Measurements from ENCODE around the gene DTNA.

The DTNA gene

DNA sequence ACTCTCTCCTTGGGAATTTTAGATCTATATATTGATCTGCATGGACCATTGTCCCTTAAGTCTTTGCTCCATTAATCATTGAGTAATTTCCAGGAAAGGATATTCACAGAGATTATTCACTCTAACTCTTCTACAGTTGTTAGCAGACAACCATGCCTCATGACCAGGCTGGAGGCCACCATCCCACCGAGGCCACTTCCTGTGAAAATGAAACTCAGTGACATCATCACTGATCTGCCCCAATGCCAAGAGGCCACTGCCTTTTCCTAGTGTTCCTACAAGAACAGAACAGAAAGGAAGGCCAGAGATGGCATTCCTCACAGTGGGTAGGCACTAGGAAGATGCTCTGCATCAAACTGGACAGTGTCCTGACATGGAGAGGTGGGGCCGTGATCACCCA lies 161.3 kb downstream of the DTNA start:
- TF ChIP-seq SUZ12 (IDR thresholded peaks at IDR 0.05): no peak
- no peak for TF ChIP-seq FOXA1 (IDR thresholded peaks at IDR 0.05)
- no peak for TF ChIP-seq ZNF384 (IDR thresholded peaks at IDR 0.05)
- no peak for TF ChIP-seq L3MBTL2 (conservative IDR thresholded peaks at IDR 0.05)
- no peak for TF ChIP-seq FOXK2 (IDR thresholded peaks at IDR 0.05)
- no peak for TF ChIP-seq SP1 (IDR thresholded peaks at IDR 0.05)
- TF ChIP-seq ELF4 (IDR thresholded peaks at IDR 0.05): no peak
- no peak for TF ChIP-seq FOXM1 (IDR thresholded peaks at IDR 0.05; ENCODE audit: borderline replicate concordance)
- TF ChIP-seq BHLHE40 (IDR thresholded peaks at IDR 0.05; ENCODE audit: borderline replicate concordance): no peak
- TF ChIP-seq, protein P1, sequence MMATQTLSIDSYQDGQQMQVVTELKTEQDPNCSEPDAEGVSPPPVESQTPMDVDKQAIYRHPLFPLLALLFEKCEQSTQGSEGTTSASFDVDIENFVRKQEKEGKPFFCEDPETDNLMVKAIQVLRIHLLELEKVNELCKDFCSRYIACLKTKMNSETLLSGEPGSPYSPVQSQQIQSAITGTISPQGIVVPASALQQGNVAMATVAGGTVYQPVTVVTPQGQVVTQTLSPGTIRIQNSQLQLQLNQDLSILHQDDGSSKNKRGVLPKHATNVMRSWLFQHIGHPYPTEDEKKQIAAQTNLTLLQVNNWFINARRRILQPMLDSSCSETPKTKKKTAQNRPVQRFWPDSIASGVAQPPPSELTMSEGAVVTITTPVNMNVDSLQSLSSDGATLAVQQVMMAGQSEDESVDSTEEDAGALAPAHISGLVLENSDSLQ (IDR thresholded peaks at IDR 0.05): no peak
- ChIA-PET CTCF (no interaction called here), POLR2A (no interaction called here)
- no peak for DNase-seq (ENCODE audit: extremely low spot score)

DNA sequence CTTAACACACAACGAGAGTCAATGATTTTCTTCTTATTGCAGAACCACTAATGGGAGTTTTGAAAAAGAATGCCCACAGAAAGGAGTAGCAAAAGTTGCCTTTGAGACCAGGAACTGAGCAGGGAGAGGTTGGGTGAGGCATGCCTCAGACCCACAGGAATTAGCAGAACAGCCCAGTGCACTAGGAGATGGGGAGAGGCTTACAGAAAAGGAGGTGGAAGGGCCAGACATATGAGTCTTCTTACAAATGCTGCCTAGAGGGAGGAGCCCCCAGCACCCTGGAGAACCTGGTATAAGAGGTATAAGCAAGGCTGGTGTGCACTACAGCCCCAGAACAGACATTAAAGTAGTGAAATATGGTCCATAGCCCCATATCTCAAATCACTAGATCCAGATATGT lies 162.0 kb downstream of the DTNA start:
- POLR2A ChIA-PET: no interaction called here

DNA sequence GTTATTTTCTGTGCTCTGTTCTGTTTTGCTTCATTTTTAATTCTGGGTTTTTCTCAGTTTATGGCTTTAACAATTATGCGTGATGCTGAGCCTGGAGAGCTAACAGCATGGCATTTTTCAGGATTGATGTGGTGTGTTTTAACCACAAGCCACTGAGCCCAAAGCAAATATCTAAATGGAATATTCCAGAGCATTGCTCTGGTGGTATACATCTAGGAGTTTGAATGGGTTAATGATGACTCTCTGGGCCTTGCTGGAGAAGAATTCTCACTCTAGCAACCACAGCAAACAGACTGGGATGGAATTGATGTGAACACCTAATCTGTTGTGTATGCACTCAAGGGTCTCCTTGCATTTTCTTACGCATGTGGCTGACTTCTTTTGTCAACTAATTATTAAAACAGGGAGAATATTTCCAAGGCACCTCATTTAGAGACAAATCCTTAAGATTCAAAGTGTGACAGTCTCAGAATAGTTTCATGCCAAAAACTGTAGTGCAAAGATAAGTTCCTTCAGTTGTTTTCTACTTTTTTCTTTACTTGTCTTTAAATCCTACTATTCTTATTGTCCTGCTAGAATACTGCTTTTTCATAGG lies 164.0 kb downstream of the DTNA start:
- ChIA-PET POLR2A (no interaction called here), CTCF (interaction anchor here (0.6 kb wide), 1 partner anchor 280 kb away, joined by 3 read pairs; no protein-coding TSS in a partner anchor)
- TF ChIP-seq SP1 (IDR thresholded peaks at IDR 0.05): no peak
- no peak for TF ChIP-seq CTBP1 (IDR thresholded peaks at IDR 0.05; ENCODE audit: borderline replicate concordance)
- no peak for TF ChIP-seq ARNT (IDR thresholded peaks at IDR 0.05)
- no peak for TF ChIP-seq FOXK2 (IDR thresholded peaks at IDR 0.05)
- no peak for TF ChIP-seq NFRKB (IDR thresholded peaks at IDR 0.05)
- TF ChIP-seq L3MBTL2 (conservative IDR thresholded peaks at IDR 0.05): no peak
- TF ChIP-seq, protein P1 (IDR thresholded peaks at IDR 0.05): no peak
- no peak for TF ChIP-seq FOXA1 (IDR thresholded peaks at IDR 0.05)
- TF ChIP-seq HDGF (IDR thresholded peaks at IDR 0.05; ENCODE audit: borderline replicate concordance): no peak
- DNase-seq (ENCODE audit: extremely low spot score): no peak

More for the DNA sequence above, 162.0 kb downstream of the DTNA start:
- DNase-seq (ENCODE audit: extremely low spot score): no peak
- CTCF ChIA-PET: interaction anchor here (1.0 kb wide), 1 partner anchor 40 kb away, joined by 3 read pairs; no protein-coding TSS in a partner anchor
- TF ChIP-seq, protein P1 (IDR thresholded peaks at IDR 0.05): no peak
- no peak for TF ChIP-seq FOXM1 (IDR thresholded peaks at IDR 0.05; ENCODE audit: borderline replicate concordance)
- no peak for TF ChIP-seq NFRKB (IDR thresholded peaks at IDR 0.05)
- TF ChIP-seq ELF4 (IDR thresholded peaks at IDR 0.05): no peak
- no peak for TF ChIP-seq SUZ12 (IDR thresholded peaks at IDR 0.05)
- no peak for TF ChIP-seq BHLHE40 (IDR thresholded peaks at IDR 0.05; ENCODE audit: borderline replicate concordance)
- TF ChIP-seq ARNT (IDR thresholded peaks at IDR 0.05): no peak
- no peak for TF ChIP-seq FOXK2 (IDR thresholded peaks at IDR 0.05)
- TF ChIP-seq ZNF384 (IDR thresholded peaks at IDR 0.05): no peak
- no peak for TF ChIP-seq FOXA1 (IDR thresholded peaks at IDR 0.05)
- no peak for TF ChIP-seq CTBP1 (IDR thresholded peaks at IDR 0.05; ENCODE audit: borderline replicate concordance)
- no peak for TF ChIP-seq HDGF (IDR thresholded peaks at IDR 0.05; ENCODE audit: borderline replicate concordance)
- TF ChIP-seq SP1 (IDR thresholded peaks at IDR 0.05): no peak
- TF ChIP-seq L3MBTL2 (conservative IDR thresholded peaks at IDR 0.05): no peak
- no peak for TF ChIP-seq TARDBP (IDR thresholded peaks at IDR 0.05)
- no peak for TF ChIP-seq LEF1 (IDR thresholded peaks at IDR 0.05; ENCODE audit: borderline replicate concordance)

DNA sequence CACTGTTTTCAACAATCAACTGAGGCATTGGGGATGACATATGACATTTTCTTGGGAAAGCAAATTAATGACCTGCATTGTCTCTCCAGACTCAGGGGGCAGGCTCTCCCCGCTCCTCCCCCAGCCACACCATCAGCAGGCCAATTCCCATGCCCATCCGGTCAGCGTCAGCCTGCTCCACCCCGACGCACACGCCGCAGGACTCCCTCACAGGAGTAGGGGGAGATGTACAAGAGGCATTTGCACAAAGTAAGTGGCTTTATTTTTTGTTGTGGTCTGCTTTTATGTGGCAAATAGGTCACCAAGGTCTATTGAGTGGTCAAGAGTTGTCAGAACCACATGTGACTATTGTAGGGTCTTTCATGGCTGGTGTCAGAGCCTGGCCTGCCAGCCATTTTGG lies 165.1 kb downstream of the DTNA start:
- no peak for DNase-seq (ENCODE audit: extremely low spot score)
- CTCF ChIA-PET: no interaction called here
- POLR2A ChIA-PET: no interaction called here
- TF ChIP-seq L3MBTL2 (conservative IDR thresholded peaks at IDR 0.05) (no peak), LEF1 (IDR thresholded peaks at IDR 0.05; ENCODE audit: borderline replicate concordance) (no peak)

DNA sequence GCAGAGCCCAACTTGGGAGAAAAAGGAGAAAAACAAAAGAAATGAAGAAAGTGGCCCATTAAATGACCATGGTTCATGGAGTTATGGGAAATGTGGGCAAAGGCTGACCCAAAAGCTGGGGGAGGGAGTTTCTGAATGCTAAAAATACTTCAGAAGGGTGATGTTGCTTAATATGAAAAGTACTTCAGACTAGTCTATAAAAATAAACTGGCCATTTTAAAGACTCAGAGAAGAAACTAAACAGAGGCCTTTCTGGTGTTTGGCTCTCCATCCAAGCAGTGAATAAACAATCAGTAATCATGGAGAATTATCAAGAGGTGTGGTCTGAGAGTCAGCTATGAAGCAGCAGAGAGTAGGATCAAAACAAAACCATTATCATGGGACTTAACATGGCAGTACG lies 170.3 kb downstream of the DTNA start:
- no peak for TF ChIP-seq SP1 (IDR thresholded peaks at IDR 0.05)
- TF ChIP-seq ZNF384 (IDR thresholded peaks at IDR 0.05): no peak
- no peak for TF ChIP-seq HDGF (IDR thresholded peaks at IDR 0.05; ENCODE audit: borderline replicate concordance)
- DNase-seq (ENCODE audit: extremely low spot score): no peak
- ChIA-PET CTCF (no interaction called here), POLR2A (no interaction called here)

DNA sequence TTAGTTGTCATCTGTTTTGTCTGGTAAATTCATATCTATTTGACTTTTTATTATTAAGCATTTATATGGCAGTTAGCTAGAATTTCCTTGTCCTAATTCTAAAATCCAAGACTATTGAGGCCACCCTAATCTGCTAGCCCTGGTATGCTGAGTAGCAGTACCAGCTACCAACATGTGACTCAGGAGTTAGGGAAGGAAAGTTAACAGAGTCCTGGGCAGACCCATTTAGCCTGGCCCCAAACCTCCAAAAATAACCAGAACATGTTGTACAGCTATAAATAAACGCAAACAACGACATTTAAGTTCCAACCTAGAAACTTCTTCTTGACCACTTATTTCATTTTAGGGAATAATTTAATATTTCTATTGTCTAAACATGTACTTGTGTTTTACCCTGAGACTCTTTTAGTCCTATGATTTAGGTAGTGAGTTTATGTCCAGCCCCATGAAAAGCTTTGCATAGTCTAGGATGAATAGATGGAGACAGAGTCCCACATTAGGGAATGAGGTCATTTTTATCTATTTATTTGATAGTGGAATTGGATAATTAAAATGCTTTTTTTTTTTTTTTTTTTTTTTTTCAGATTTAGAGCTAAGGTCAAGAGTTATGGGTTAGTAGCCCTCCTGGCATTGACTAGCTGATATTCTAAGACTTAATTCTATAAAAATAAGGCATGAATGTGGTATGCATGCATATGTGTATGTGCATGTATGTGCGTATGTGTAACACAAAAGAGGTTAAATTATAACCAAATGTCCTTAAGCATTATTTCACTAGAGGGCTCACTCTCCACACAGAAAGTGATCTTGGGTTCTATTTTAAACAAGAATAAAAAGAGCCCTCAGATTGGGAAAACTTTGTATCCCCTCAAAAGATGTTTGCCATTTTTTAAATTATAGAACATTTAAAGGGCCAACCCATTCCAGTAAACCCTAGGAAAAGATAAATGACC lies 171.1 kb downstream of the DTNA start:
- TF ChIP-seq FOXK2 (IDR thresholded peaks at IDR 0.05): no peak
- TF ChIP-seq ZNF384 (IDR thresholded peaks at IDR 0.05): 0 out of 2 replicates have a peak, but pooled peaks have one; percentile 37
- POLR2A ChIA-PET: no interaction called here

More for the DNA sequence above, 171.1 kb downstream of the DTNA start:
- CTCF ChIA-PET: interaction anchor here (0.7 kb wide), 1 partner anchor 113 kb away, joined by 5 read pairs; no protein-coding TSS in a partner anchor
- no peak for DNase-seq (ENCODE audit: extremely low spot score)

Measured in HEK293T (cell line).